GM13976 (cell line): ENCODE measurements around the gene AURKA.

Source experiments
- DNase-seq: peaks from one replicate; pipeline ENCODE4 v3.0.0; 2012; ENCODE audit warnings: low spot score
- CTCF ChIP-seq: IDR thresholded peaks from 2 replicates; pipeline ENCODE4 v1.5.1; 2012; ENCODE audit warnings: borderline replicate concordance, mild to moderate bottlenecking; ENCODE audit not compliant: insufficient read depth; ENCODE audit errors: extremely low read depth, missing control alignments, control extremely low read depth
- in situ Hi-C: fragments of 300-500 bp; cut with MboI; formaldehyde crosslinking; loops from one replicate; pipeline ENCODE4 v1.12.0; 2022; ENCODE audit warnings: low sequenced_read_pairs, mixed read lengths, inconsistent platforms; ENCODE audit not compliant: unreplicated experiment

The AURKA gene

GRCh38 chr20:56385130-56385529, 6.9 kb downstream of the AURKA start:
- in situ Hi-C loops, result no loop called here
- DNase-seq, result no peak
- no peak for TF ChIP-seq CTCF

- in situ Hi-C loops, result no loop called here
- DNase-seq, result no peak
- no peak for TF ChIP-seq CTCF
Observed at GRCh38 chr20:56383334-56383733, 8.7 kb downstream of the AURKA start.

GRCh38 chr20:56382696-56383095, 9.3 kb downstream of the AURKA start:
- in situ Hi-C loops, result no loop called here
- no peak for TF ChIP-seq CTCF
- no peak for DNase-seq

- in situ Hi-C loops, result no loop called here
- TF ChIP-seq CTCF, result no peak
- DNase-seq, result no peak
Observed at GRCh38 chr20:56381501-56381900, 10.5 kb downstream of the AURKA start.

DNA sequence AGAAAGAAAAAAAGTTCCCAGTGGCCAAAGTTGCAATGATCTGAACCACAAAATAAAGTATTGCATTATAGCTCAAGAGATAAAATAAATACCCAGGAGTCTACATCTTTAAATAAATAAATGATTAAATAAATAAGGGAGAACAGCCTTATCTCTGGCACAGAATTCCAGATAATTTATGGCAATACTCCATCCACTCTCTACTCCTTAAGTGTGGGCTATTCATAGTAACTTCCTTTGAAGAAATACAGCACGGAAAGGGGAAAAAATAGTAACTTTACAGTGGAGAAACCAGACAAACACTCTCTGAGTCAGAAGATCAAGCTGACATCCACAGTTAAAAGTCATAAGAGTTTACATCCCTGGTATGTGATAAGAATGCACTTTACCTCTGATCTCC, 11.6 kb downstream of the AURKA start:
- in situ Hi-C loops, result no loop called here
- TF ChIP-seq CTCF, result no peak
- DNase-seq, result no peak

GRCh38 chr20:56378386-56378785, 13.6 kb downstream of the AURKA start:
- in situ Hi-C loops, result no loop called here
- no peak for TF ChIP-seq CTCF
- no peak for DNase-seq

- no peak for TF ChIP-seq CTCF
- in situ Hi-C loops, result no loop called here
- no peak for DNase-seq
Observed at GRCh38 chr20:56376331-56376730, 15.7 kb downstream of the AURKA start.
